Measurements from ENCODE around the gene IFT43. TPM values are rescaled to one million over a fixed set of nuclear protein-coding genes. Genes with fewer than 3 reads are reported as not detected.

IFT43 gene
- total RNA-seq, 1 experiment from 2014 or later, result 54.9 TPM

DNA sequence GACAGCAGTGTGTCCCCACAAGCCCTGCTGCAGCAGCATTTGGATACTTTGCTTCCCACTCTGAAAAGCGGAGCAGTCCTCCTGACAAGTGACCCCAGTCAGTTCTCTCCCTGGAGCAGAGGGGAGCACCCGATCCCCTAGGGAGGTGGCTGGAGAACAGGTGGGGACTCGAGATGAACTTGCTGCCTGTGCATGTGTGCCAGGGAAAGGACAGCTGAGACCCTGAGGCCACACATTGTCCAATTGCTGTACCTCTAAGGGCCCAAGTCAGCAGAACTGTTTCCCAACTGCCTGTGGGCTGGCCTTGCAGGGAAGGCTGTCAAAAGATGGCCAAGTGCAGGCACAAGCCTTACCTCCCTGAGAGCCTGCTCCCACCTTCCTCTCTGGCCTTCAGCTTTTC, 55.1 kb downstream of the IFT43 start:
- DNase-seq, result no peak
- H3K4me3 ChIP-seq, result no peak overlapping the region
- no peaks in the 10 kb centered on the region for H3K9me3 ChIP-seq
- no peaks in the 10 kb centered on the region for H3K27me3 ChIP-seq
- H3K36me3 ChIP-seq, result no peaks in the 10 kb centered on the region

DNA sequence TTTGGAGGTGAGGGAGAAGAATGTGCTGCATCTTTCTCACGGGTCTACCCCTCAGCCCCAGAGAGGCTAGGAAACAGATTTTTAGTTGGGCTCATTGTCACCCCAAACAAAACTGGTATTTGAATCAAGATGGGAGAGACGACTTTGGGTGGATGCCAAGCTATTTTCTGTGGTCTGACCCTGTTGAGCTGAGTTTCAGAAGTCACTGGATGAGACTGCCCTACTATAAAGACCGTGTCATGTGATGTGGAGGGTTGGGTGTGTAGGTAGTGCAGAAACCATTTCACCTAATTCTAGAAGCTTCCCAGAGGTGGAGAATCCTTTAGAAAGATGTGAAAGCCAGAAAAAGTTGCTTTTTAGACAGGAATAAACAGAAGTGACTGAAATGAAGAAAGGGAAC, 60.2 kb downstream of the IFT43 start:
- Histone ChIP-seq H3K4me3 (no peak overlapping the region), H3K9me3 (no peaks in the 10 kb centered on the region), H3K36me3 (no peaks in the 10 kb centered on the region), H3K27me3 (no peaks in the 10 kb centered on the region)
- no peak for DNase-seq

DNA sequence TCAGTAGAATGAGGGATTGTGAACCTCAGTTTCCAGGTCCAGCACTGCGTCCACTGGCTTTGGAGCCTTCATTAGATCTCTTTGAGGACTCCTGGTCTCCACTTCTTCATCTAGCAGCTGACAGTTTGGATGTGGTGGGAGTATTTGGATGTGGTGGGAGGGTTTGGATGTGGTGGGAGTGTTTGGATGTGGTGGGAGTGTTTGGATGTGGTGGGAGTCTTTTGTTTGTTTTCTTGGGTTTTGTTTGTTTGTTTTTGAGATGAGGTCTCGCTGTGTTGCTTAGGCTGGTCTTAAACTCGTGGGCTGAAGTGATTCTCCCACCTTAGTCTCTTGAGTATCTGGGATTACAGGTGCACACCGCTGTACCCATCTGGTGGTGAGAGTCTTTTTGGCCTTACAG, 64.7 kb downstream of the IFT43 start:
- no peaks in the 10 kb centered on the region for H3K9me3 ChIP-seq
- H3K36me3 ChIP-seq, result no peaks in the 10 kb centered on the region
- H3K27me3 ChIP-seq, result no peaks in the 10 kb centered on the region
- no peak for DNase-seq
- no peak overlapping the region for H3K4me3 ChIP-seq

DNA sequence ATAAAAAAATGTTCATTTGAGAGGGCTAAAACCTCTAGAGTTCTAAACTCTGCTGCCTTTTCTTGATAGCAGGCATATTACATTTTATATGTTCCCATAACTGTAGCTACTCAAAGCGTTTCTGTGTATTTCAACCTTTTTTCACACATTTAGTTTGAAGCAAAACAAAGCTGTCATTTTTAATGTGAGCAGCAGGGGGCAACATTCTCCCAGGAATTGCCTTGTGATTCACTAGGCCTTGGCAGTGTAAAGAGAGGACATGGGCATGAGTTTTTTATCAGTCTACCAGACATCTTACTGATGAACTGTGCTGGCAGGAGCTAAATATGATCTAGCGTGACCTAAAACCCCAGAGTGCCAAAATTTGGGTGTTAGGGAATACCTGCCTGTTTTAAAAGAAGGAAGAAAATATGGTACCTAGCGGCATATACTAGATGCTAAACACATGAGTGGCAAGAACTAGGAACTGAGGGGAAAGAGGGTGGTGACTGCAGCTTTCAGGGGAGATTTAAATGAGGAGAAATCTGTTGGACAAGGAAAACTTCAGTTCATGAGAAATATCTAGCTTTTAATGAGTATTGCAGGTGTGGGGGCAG, 65.3 kb downstream of the IFT43 start:
- no peaks in the 10 kb centered on the region for H3K27me3 ChIP-seq
- no peaks in the 10 kb centered on the region for H3K9me3 ChIP-seq
- DNase-seq, result no peak
- no peaks in the 10 kb centered on the region for H3K36me3 ChIP-seq
- H3K4me3 ChIP-seq, result no peak overlapping the region

DNA sequence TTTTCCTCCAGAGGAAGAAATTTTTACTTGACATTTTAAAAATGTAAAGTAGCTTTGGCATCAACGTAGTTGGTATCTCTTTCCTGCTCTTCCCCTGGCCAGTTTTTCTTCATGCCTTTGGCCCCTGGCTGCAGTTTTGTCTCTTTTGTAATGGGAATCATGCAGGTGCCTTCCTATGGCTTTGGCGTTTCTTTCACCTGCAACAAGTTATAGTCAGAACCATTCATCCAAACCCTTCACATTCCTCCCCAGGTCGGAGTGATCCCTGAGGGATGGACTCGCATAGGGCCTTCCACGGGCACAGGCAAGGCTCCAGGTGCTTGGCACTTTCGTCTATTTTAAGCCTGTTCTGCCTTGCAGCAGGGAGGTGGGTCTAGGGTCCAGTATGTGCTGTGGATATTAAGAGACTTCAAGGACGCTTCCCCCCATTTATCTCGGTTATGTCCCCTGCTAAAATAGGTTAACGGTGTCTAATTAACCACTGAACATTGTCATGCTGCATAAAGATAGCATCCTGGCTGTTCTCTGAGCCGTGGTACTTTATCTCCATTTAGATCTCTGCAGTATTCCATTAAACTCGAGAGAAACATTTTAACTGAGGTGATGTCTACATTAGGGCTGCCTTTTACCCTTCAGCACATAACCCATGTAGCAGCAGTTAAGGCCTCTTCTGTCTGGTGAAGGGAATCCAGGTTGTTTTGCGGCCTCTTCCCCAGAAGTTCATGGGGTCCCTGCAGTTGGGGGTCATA, 66.3 kb downstream of the IFT43 start:
- Histone ChIP-seq H3K36me3 (no peaks in the 10 kb centered on the region), H3K27me3 (no peaks in the 10 kb centered on the region), H3K4me3 (no peak overlapping the region), H3K9me3 (no peaks in the 10 kb centered on the region)
- no peak for DNase-seq

DNA sequence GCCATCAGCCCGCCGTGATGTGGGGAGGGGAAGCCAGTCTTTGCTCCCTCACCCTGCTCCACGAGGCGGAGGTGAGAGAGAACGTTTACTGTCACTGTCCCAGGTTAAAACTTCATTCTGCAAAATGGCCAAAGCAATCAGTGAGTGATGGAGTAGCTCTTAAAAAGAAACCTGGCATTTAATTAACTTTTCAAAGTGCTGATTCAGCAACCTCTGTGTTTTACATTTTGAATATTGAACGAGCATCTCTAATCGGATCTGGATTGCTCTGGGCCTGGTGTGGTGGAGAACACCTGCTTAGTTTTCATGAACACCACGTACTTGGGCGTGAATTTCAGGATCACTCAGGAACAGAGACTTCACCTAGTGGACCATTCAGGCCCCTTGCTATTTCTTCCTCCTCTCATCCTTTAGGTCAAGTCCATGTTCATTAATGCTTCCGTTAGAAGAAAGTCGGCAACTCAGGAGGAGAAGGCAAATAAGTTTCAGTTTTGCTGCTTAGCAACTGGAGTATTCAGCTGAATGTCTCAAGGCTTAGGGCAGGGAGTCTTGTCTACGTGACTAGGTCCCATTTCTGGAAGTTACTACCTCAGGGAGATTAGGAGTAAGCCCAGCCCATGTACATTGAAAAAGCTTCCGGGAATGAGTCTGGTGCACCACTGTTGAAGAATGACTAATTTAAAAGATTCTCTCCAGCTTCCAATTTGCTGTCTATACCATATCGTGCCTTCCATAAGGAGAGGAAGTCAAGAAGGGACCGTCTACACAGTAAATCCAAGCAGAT, 68.2 kb downstream of the IFT43 start:
- H3K9me3 ChIP-seq, result no peaks in the 10 kb centered on the region
- H3K4me3 ChIP-seq, result no peak overlapping the region
- no peak for DNase-seq
- H3K27me3 ChIP-seq, result no peaks in the 10 kb centered on the region
- no peaks in the 10 kb centered on the region for H3K36me3 ChIP-seq

DNA sequence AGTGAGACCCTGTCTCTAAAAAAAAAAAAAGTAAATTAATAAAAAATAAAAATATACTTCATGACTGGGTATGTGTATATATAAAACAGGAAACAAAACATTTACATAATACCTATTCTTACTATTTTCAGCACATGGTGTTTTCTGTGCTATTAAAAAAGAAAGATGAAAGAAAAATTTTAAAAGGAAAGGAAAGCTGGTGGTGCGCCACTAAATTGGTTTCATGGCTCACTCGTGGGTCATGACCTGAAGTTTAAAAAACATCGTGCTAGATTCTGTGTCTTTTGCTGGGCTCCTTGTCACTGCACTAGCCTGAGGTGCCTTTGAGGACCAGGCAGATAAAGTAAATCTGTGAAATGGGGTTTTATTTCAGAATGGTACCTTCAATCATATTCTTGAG, 69.8 kb downstream of the IFT43 start:
- Histone ChIP-seq H3K36me3 (no peaks in the 10 kb centered on the region), H3K4me3 (no peak overlapping the region), H3K9me3 (no peaks in the 10 kb centered on the region), H3K27me3 (no peaks in the 10 kb centered on the region)
- no peak for DNase-seq

DNA sequence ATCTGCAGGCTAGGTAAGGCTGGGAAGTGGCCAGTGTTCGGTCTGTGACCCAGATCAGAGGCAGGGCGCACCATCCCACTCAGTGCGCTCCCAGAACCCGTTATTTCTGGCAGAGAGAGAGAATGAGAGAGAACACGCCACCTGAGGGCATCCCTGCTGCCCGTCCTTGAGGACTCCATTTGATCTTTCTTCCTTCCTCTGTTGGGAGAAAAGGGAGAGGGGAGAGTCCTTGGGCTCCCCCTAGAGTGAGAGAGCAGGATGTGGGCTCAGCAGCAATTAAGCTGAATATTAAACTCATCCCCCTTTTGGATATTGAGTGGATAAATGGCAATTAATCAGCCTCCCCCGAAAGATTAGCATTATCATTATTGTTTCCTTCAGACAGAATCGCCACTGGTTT, 70.6 kb downstream of the IFT43 start:
- Histone ChIP-seq H3K4me3 (no peak overlapping the region), H3K36me3 (no peaks in the 10 kb centered on the region), H3K9me3 (no peaks in the 10 kb centered on the region), H3K27me3 (no peaks in the 10 kb centered on the region)
- no peak for DNase-seq

DNA sequence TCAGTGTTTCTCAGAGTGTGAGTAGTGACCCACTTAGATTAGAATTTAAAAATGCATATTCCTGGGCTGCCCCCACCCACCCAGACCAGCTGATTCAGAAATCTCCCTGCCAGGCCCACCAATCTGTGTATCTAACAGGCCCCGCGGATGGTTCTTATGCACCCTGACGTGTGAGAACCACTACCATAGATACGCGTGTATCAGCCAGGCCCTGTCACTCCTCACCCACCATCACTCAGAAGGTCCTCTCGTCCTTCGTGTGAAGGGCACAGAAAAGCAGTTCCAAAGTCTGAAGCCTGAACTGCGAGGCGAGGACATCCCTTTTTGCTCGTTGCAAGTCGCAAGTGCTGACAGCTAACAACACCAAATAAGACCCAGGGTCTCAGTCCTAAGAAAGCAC, 72.4 kb downstream of the IFT43 start:
- Histone ChIP-seq H3K27me3 (no peaks in the 10 kb centered on the region), H3K36me3 (no peaks in the 10 kb centered on the region), H3K4me3 (no peak overlapping the region), H3K9me3 (no peaks in the 10 kb centered on the region)
- no peak for DNase-seq

DNA sequence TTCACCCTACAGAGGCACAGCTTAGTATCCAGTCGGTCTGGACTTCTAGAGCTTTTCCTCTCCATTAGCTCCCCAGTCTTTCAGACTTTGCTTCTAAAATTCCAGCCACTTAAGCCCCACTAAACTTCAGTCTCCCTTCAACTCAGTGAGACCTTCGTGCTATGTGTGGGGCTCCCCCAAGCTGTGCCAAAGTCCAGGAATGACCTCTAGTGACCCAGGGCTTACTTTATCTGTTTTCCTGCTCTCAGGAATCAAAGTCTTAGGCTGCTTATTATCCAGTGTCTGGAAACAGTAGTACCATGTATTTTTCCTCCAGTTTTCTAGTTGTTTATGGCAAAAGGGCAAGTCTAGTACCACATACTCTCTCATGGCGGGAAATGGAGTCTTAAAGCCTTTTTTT, 77.8 kb downstream of the IFT43 start:
- no peak overlapping the region for H3K4me3 ChIP-seq

DNA sequence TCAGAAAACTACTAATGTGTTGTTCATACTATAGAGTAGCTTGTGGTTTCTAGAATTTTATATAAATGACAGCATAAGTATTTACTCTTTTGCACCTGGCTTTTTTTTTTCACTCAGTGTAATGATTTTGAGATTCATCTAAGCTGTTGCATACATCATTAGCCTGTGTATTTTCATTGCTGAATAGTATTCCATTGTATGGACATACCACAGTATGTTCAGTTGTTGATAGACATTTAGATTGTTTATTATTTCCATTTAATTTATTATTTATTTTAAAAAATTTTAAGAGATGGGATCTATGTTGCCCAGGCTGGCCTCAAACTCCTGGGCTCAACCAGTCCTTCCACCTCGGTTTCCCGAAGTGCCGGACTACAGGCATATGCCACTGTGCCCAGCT, 80.0 kb downstream of the IFT43 start:
- DNase-seq, result no peak
- H3K36me3 ChIP-seq, result no peaks in the 10 kb centered on the region
- no peak overlapping the region for H3K4me3 ChIP-seq
- H3K27me3 ChIP-seq, result no peaks in the 10 kb centered on the region
- H3K9me3 ChIP-seq, result no peaks in the 10 kb centered on the region

More for the DNA sequence above, 77.8 kb downstream of the IFT43 start:
- DNase-seq, result no peak
- H3K36me3 ChIP-seq, result no peaks in the 10 kb centered on the region
- no peaks in the 10 kb centered on the region for H3K9me3 ChIP-seq
- no peaks in the 10 kb centered on the region for H3K27me3 ChIP-seq

DNA sequence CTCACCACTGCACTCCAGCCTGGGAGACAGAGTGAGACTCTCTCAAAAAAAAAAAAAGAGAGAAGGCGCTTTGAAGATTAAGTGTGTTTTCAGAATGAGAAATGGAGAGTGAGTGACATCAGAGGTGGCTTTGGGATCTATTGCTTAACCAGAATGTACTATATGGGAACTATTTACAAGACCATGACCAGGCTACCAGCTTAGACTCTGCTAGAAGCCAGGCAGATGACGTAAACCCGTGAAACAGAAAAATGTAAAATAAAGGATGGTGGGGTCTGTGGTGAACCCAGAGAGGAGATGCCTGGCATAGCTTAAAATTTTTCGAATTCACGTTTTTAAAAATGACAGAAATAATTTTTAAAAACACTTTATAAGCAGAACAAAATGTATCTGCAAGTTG, 82.0 kb downstream of the IFT43 start:
- no peaks in the 10 kb centered on the region for H3K36me3 ChIP-seq
- DNase-seq, result no peak
- H3K27me3 ChIP-seq, result no peaks in the 10 kb centered on the region
- H3K9me3 ChIP-seq, result no peaks in the 10 kb centered on the region
- H3K4me3 ChIP-seq, result no peak overlapping the region

DNA sequence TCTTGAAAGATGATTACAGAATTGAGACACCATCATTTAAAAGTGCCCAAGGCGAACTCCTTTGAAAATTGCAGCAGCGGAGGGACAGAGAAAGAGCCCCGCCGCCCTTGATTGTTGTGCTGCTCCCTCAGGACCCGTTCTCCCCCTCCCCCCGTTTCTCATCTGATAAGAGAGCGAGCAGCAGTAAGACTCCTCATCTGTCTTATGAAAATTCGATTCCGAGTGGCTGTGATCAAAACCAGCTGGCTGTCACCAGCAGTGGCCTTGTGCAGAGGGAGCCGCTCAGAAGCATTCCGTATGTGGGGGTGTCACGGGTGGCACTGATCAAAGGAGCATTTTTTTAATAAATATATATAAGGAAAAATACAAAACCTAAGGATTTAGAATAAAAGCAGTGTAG, 88.2 kb downstream of the IFT43 start:
- no peaks in the 10 kb centered on the region for H3K9me3 ChIP-seq
- H3K27me3 ChIP-seq, result no peaks in the 10 kb centered on the region
- no peak for DNase-seq
- H3K4me3 ChIP-seq, result no peak overlapping the region
- no peaks in the 10 kb centered on the region for H3K36me3 ChIP-seq

DNA sequence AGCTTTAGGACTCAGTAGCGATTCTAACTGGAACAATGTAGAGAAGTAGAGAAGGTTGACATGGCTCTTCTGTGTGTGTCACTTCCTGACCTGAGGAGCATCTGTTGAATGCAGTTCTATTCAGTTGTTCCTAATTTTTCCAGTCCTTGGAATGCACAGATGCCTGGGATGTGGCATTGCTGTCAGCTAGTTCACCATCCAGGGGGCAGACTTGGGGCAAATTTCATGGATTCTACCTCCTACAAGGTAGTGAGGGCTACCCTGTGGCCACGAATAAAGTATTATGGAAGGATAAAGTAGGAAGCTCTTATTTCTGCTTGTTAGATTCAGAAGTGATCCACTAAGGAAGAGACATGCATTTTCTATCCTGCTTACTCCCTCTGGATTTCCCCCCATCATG, 91.8 kb downstream of the IFT43 start:
- Histone ChIP-seq H3K9me3 (no peaks in the 10 kb centered on the region), H3K27me3 (no peaks in the 10 kb centered on the region), H3K4me3 (no peak overlapping the region), H3K36me3 (no peaks in the 10 kb centered on the region)
- DNase-seq, result no peak

DNA sequence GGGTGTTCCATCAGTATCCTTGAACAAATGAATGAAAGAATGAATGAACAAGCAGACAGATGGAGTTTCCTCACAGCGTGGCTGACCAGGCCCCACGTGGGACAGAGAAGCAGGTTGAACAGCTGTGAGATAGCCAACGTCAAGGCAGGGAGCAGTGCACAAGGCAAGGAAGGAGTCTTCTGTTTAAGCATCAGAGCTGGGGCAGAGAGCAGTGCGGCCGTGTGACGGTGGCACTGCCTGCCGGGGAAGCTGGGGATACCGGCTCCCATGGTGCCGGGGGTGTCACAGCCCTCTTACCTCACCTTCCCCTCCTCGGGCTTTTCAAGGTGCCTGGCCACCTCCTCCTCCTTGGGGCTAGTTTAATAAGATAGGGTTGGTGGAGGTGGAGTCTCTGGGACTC, 92.9 kb downstream of the IFT43 start:
- no peaks in the 10 kb centered on the region for H3K9me3 ChIP-seq
- DNase-seq, result no peak
- H3K36me3 ChIP-seq, result no peaks in the 10 kb centered on the region
- H3K4me3 ChIP-seq, result no peak overlapping the region
- H3K27me3 ChIP-seq, result no peaks in the 10 kb centered on the region

DNA sequence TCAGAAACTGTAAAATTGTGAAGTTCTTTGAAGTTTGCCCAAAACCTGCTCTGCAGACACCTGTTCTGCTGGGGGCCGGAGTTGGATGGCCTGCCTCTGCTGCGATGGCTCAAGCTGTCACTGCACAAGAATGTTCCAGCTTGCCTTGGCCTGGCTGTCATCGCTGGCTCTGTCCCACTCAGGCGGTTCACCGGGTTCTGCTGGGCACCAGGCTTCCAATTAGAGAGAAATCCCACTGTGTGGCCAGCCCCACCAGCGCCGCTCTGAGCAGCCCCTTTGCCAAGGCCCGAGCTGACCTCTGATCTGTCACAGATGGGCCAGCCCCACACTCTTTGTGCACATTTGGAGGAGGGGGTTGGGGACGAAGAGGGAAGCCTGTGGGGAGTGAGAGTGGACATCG, 94.5 kb downstream of the IFT43 start:
- Histone ChIP-seq H3K9me3 (no peaks in the 10 kb centered on the region), H3K36me3 (no peaks in the 10 kb centered on the region), H3K27me3 (no peaks in the 10 kb centered on the region), H3K4me3 (no peak overlapping the region)
- DNase-seq, result no peak

DNA sequence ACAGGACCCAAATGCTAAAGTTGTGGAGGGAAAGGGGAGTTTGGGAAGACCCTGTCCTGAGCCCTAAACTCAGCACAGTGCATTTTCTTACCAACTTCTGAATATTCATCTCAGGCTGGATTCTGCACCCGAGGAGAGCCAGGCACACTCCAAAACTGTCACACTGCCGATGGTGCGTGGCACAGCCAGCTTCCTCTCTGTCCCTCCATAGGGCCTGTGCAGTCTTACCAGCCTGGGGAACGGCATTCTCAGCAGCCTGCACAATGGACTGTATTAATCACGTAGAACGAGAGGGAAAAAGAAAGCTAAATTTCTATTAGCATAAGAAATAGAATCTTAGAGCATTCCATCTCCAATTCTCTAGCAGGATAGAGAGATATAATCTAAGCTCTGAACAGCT, 94.9 kb downstream of the IFT43 start:
- Histone ChIP-seq H3K36me3 (no peaks in the 10 kb centered on the region), H3K27me3 (no peaks in the 10 kb centered on the region), H3K9me3 (no peaks in the 10 kb centered on the region), H3K4me3 (no peak overlapping the region)
- no peak for DNase-seq

DNA sequence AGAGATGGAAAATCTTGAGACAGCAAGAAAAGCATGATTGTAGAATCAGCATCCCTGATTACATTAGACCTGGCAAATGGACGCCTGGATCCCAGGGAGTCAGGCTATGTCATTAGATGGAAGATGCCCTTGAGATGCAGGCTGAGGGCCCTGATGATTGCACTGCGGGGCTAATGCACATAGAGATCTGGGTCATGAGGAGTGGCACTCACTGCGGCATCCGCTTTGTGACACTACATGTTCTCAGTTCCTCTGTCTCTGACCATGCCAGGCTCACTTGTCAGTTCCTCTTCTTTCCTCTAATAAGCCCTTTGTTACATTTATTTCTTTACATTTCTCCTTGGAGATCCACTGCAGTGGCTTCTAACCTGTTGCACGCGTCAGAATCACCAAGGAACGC, 96.1 kb downstream of the IFT43 start:
- Histone ChIP-seq H3K4me3 (no peak overlapping the region), H3K27me3 (no peaks in the 10 kb centered on the region), H3K9me3 (no peaks in the 10 kb centered on the region), H3K36me3 (no peaks in the 10 kb centered on the region)
- no peak for DNase-seq
